HuH-7.5 (cell line): ENCODE results near the gene DOCK4.

Experiments
- DNase-seq: peaks from one replicate; pipeline ENCODE4 v3.0.0; 2011; ENCODE audit warnings: low spot score

Gene DOCK4

GRCh38 chr7:111853201-111853990, 352.8 kb downstream of the DOCK4 start:
- no peak for DNase-seq

GRCh38 chr7:111852081-111852480, 354.1 kb downstream of the DOCK4 start:
- no peak for DNase-seq

- no peak for DNase-seq
Measured at GRCh38 chr7:111846898-111847297, 359.3 kb downstream of the DOCK4 start.

GRCh38 chr7:111845853-111846252, 360.3 kb downstream of the DOCK4 start:
- DNase-seq: no peak

- no peak for DNase-seq
Measured at GRCh38 chr7:111844904-111845671, 361.1 kb downstream of the DOCK4 start.

GRCh38 chr7:111842491-111842890, 363.7 kb downstream of the DOCK4 start:
- DNase-seq: no peak

GRCh38 chr7:111841596-111842205, 364.5 kb downstream of the DOCK4 start:
- DNase-seq: no peak

GRCh38 chr7:111840528-111840927, 365.7 kb downstream of the DOCK4 start:
- no peak for DNase-seq

- DNase-seq: no peak
Measured at GRCh38 chr7:111839261-111839660, 366.9 kb downstream of the DOCK4 start.

GRCh38 chr7:111836592-111836991, 369.6 kb downstream of the DOCK4 start:
- DNase-seq: no peak

- DNase-seq: no peak
Measured at GRCh38 chr7:111835066-111835465, 371.1 kb downstream of the DOCK4 start.

- DNase-seq: no peak
Measured at GRCh38 chr7:111834367-111834766, 371.8 kb downstream of the DOCK4 start.

- DNase-seq: no peak
Measured at GRCh38 chr7:111833466-111833865, 372.7 kb downstream of the DOCK4 start.

GRCh38 chr7:111832174-111832573, 374.0 kb downstream of the DOCK4 start:
- no peak for DNase-seq

GRCh38 chr7:111829221-111829620, 377.0 kb downstream of the DOCK4 start:
- DNase-seq: no peak

- no peak for DNase-seq
Measured at GRCh38 chr7:111827863-111828504, 378.2 kb downstream of the DOCK4 start.

- DNase-seq: no peak
Measured at GRCh38 chr7:111825046-111825445, 381.2 kb downstream of the DOCK4 start.

- DNase-seq: no peak
Measured at GRCh38 chr7:111823826-111824225, 382.4 kb downstream of the DOCK4 start.

GRCh38 chr7:111821046-111821445, 385.2 kb downstream of the DOCK4 start:
- no peak for DNase-seq

- DNase-seq: no peak
Measured at GRCh38 chr7:111820621-111821020, 385.6 kb downstream of the DOCK4 start.

GRCh38 chr7:111820121-111820520, 386.1 kb downstream of the DOCK4 start:
- DNase-seq: no peak

- no peak for DNase-seq
Measured at GRCh38 chr7:111815354-111815753, 390.8 kb downstream of the DOCK4 start.
